Vagina (tissue), 2 donors: ENCODE measurements around the gene PPARA.

Source experiments
- CTCF ChIP-seq, 3 experiments: fragments of 450-650 bp in 2 of 3; fragments of 200-600 bp in 1 of 3; sonication (generic) in 1 of 3; IDR thresholded peaks; one replicate each; pipeline ENCODE4 v1.5.1; 2017 to 2019; ENCODE audit warnings: antibody characterized with exemption in 3 of 3, mild to moderate bottlenecking in 2 of 3, moderate library complexity in 2 of 3
- POLR2A ChIP-seq, 2 donors: fragments of 450-650 bp; IDR thresholded peaks; one replicate each; pipeline ENCODE4 v1.6.1; 2017; ENCODE audit warnings: antibody characterized with exemption in 2 of 2, mild to moderate bottlenecking in 2 of 2, moderate library complexity in 2 of 2

- no peak for TF ChIP-seq CTCF (IDR thresholded peaks at IDR 0.05)
- no peak for TF ChIP-seq POLR2A (IDR thresholded peaks at IDR 0.05)
Observed at GRCh38 chr22:46115755-46116490, 34.4 kb upstream of the PPARA start.
